Astrocyte (in vitro differentiated cells and primary cell): Measurements from ENCODE around the gene ACOX1. TPM values are rescaled to one million over a fixed set of nuclear protein-coding genes. Genes with fewer than 3 reads are reported as not detected.

ENCODE experiments used
- DNase-seq: peaks from one replicate; pipeline ENCODE4 v3.0.0-alpha.2; 2010; ENCODE audit warnings: low read depth
- FAIRE-seq: peaks from 2 replicates; lab custom pipeline; 2011; peaks lifted over from hg19 to GRCh38; lab: Jason Lieb, UNC
- H2AFZ ChIP-seq: 2 replicates; pipeline ENCODE4 v1.6.0; 2012; ENCODE audit warnings: low read depth, low read length, inconsistent platforms
- H3K27ac ChIP-seq: 2 replicates; pipeline ENCODE4 v1.5.1; 2011; ENCODE audit warnings: low read depth, low read length, inconsistent platforms
- H3K27me3 ChIP-seq: 2 replicates; pipeline ENCODE4 v1.6.0; 2011; ENCODE audit warnings: low read length, inconsistent platforms; ENCODE audit not compliant: insufficient read depth
- H3K36me3 ChIP-seq: 2 replicates; pipeline ENCODE4 v1.5.1; 2011; ENCODE audit warnings: low read length, inconsistent platforms; ENCODE audit not compliant: insufficient read depth
- H3K4me1 ChIP-seq: 2 replicates; pipeline ENCODE4 v1.5.1; 2011; ENCODE audit warnings: low read length, inconsistent platforms; ENCODE audit not compliant: insufficient read depth
- H3K4me2 ChIP-seq: 2 replicates; pipeline ENCODE4 v1.6.0; 2012; ENCODE audit warnings: low read length, inconsistent platforms
- H3K4me3 ChIP-seq: 2 replicates; pipeline ENCODE4 v1.5.1; 2011; ENCODE audit warnings: low read depth, mild to moderate bottlenecking, low read length, inconsistent platforms; ENCODE audit not compliant: insufficient read depth
- H3K79me2 ChIP-seq: 2 replicates; pipeline ENCODE4 v1.6.0; 2012; ENCODE audit warnings: mild to moderate bottlenecking, low read length, inconsistent platforms; ENCODE audit not compliant: insufficient read depth
- H3K9ac ChIP-seq: 2 replicates; pipeline ENCODE4 v1.6.0; 2012; ENCODE audit warnings: mild to moderate bottlenecking, low read length, inconsistent platforms
- H3K9me3 ChIP-seq: 2 replicates; pipeline ENCODE4 v1.5.1; 2012; ENCODE audit warnings: low read depth, mild to moderate bottlenecking, low read length, inconsistent platforms; ENCODE audit not compliant: insufficient read depth
- H4K20me1 ChIP-seq: 2 replicates; pipeline ENCODE4 v1.6.0; 2012; ENCODE audit warnings: low read length, inconsistent platforms; ENCODE audit not compliant: insufficient read depth
- H3K27ac Mint-ChIP-seq: one replicate; pipeline ENCODE4 v1.8.0; 2021; ENCODE audit warnings: mild to moderate bottlenecking, mixed read lengths; ENCODE audit not compliant: unreplicated experiment
- H3K27me3 Mint-ChIP-seq: one replicate; pipeline ENCODE4 v1.8.0; 2021; ENCODE audit warnings: low read depth, mixed read lengths; ENCODE audit not compliant: unreplicated experiment
- H3K36me3 Mint-ChIP-seq: one replicate; pipeline ENCODE4 v1.8.0; 2021; ENCODE audit warnings: low read depth, mixed read lengths; ENCODE audit not compliant: unreplicated experiment
- H3K4me1 Mint-ChIP-seq: one replicate; pipeline ENCODE4 v1.8.0; 2021; ENCODE audit warnings: low read depth, mixed read lengths; ENCODE audit not compliant: unreplicated experiment
- H3K4me3 Mint-ChIP-seq: one replicate; pipeline ENCODE4 v1.8.0; 2021; ENCODE audit warnings: mild to moderate bottlenecking, moderate library complexity, mixed read lengths; ENCODE audit not compliant: unreplicated experiment
- H3K9me3 Mint-ChIP-seq: one replicate; pipeline ENCODE4 v1.8.0; 2021; ENCODE audit warnings: mild to moderate bottlenecking, mixed read lengths; ENCODE audit not compliant: unreplicated experiment
- EZH2 ChIP-seq: IDR thresholded peaks from 2 replicates; pipeline ENCODE4 v1.6.1; 2012; ENCODE audit warnings: mild to moderate bottlenecking, low read length, inconsistent platforms; ENCODE audit not compliant: insufficient read depth
- total RNA-seq: library from RNA; stranded (reverse); gene quantifications from 2 replicates; pipeline ENCODE4 v1.2.1, GENCODE V29; 2021
- TF ChIP-seq, protein P1 (sequence below): IDR thresholded peaks from 2 replicates; pipeline ENCODE4 v1.5.1; 2011; ENCODE audit warnings: low read depth, mild to moderate bottlenecking, inconsistent platforms, low read length, moderate library complexity; ENCODE audit not compliant: insufficient read depth

ACOX1 gene
- total RNA-seq, 1 donor from 2014 or later = 61.3 TPM

DNA sequence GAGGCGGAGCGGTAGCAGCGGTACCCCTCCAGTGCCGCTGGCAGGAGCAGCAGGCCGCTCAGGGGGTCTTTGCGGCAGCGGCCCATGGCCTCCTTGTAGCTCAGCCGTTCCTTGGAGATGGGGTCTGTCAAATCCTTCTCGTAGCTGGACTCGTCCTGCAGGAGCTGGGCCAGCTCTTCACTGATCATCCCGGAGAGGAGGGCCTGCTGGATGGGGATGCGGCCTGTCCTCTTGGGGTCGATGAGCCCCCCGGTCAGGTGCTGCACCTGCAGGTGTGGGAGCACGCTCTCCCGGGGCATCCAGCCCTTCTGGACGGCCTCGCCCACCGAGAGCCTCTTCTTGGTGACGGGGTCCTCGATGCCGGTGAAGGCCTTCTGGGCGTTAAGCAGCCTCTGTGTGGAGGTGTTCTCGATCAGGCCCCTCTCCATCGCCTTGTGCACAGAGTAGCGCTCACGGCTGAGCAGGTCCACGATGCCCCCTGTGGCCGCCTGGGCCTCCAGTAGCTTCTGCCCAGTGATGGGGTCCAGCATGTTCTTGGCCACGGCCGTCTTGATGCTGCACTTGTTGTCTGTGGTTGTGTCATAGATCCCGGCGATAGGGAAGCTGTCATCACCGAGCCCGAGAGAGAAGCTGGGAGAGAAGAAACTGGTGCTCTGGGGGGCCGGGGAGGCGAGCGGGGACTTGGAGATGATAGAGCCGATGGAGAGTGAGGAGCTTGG, 28.3 kb upstream of the ACOX1 start:
- H3K4me1 ChIP-seq = no peaks in the 10 kb centered on the region
- no peaks in the 10 kb centered on the region for H3K27me3 ChIP-seq
- no peak overlapping the region for H3K4me2 ChIP-seq
- no peak overlapping the region for H2AFZ ChIP-seq
- no peak for FAIRE-seq
- H3K27ac ChIP-seq = no peak overlapping the region
- Mint-ChIP-seq H3K9me3 (peaks cover 4% of the 10 kb centered on the region), H3K27ac (no peak overlapping the region), H3K36me3 (peaks cover 7% of the 10 kb centered on the region), H3K27me3 (peaks cover 16% of the 10 kb centered on the region), H3K4me3 (no peak overlapping the region), H3K4me1 (peaks cover 8% of the 10 kb centered on the region)
- no peaks in the 10 kb centered on the region for H3K36me3 ChIP-seq
- no peak overlapping the region for H3K9ac ChIP-seq
- TF ChIP-seq EZH2 = no peak
- TF ChIP-seq, protein P1, sequence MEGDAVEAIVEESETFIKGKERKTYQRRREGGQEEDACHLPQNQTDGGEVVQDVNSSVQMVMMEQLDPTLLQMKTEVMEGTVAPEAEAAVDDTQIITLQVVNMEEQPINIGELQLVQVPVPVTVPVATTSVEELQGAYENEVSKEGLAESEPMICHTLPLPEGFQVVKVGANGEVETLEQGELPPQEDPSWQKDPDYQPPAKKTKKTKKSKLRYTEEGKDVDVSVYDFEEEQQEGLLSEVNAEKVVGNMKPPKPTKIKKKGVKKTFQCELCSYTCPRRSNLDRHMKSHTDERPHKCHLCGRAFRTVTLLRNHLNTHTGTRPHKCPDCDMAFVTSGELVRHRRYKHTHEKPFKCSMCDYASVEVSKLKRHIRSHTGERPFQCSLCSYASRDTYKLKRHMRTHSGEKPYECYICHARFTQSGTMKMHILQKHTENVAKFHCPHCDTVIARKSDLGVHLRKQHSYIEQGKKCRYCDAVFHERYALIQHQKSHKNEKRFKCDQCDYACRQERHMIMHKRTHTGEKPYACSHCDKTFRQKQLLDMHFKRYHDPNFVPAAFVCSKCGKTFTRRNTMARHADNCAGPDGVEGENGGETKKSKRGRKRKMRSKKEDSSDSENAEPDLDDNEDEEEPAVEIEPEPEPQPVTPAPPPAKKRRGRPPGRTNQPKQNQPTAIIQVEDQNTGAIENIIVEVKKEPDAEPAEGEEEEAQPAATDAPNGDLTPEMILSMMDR = no peak
- H3K9me3 ChIP-seq = no peaks in the 10 kb centered on the region
- H4K20me1 ChIP-seq = no peaks in the 10 kb centered on the region
- no peak overlapping the region for H3K4me3 ChIP-seq
- DNase-seq = no peak
- H3K79me2 ChIP-seq = no peaks in the 10 kb centered on the region

DNA sequence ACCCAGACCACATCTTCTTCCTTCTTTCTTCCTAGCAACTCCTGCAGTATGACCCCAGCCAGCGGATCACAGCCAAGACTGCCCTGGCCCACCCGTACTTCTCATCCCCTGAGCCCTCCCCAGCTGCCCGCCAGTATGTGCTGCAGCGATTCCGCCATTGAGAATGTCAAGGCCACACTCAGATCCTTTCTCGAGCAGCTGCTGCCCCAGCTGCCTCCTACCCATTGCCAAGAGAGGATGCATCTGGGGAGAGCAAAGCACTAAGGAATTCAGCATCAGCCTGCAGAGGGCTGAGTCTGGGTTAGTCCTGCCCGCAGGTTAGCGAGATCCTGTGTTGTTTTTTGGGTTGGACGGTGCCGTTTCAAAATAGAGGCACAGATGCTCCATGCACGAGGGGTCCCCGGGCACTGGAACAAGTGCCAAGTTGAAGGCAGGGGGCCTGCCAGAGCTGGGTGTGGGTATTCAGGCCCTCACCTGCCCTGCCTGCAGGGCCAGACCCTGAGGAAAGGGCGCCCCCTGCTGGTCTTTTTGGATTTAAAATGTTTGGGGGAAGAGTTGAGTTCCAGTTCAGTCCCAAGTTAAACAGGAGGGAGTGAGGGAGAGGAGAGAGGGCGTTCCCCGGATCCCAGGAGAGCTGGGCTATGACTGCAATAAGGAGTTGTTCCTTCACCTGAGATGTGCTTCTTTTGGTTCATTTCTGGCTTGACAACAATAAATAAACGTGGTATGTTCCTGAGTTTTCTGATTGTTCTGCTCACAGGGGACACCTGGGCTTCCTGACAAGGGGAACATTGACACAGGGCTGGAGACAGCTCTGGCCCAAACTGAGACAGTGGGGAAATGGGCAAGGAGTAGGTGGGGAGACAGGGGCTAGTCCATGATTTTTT, 26.5 kb upstream of the ACOX1 start:
- Histone ChIP-seq H4K20me1 (no peaks in the 10 kb centered on the region), H3K36me3 (no peaks in the 10 kb centered on the region), H3K4me1 (no peaks in the 10 kb centered on the region), H3K4me3 (no peak overlapping the region), H3K9ac (no peak overlapping the region), H2AFZ (no peak overlapping the region), H3K9me3 (no peaks in the 10 kb centered on the region), H3K79me2 (no peaks in the 10 kb centered on the region), H3K27me3 (no peaks in the 10 kb centered on the region), H3K4me2 (no peak overlapping the region), H3K27ac (no peak overlapping the region)
- no peak for DNase-seq
- H3K36me3 Mint-ChIP-seq = peaks cover 11% of the 10 kb centered on the region
- TF ChIP-seq, protein P1 = peak; percentile 47
- TF ChIP-seq EZH2 = no peak
- peak overlapping the region; percentile 36 for H3K27ac Mint-ChIP-seq
- peaks cover 9% of the 10 kb centered on the region for H3K27me3 Mint-ChIP-seq
- no peak for FAIRE-seq
- H3K4me1 Mint-ChIP-seq = peaks cover 8% of the 10 kb centered on the region
- H3K4me3 Mint-ChIP-seq = peak overlapping the region; percentile 20
- H3K9me3 Mint-ChIP-seq = peaks cover 4% of the 10 kb centered on the region
